ENCODE data around the gene NRXN3. TPM values are rescaled to one million over a fixed set of nuclear protein-coding genes. Genes with fewer than 3 reads are reported as not detected.
A peak's percentile ranks its signal among the peaks of the same experiment; 100 is the strongest.

NRXN3 gene
- total and polyA plus RNA-seq, 2 experiments from 2014 or later = 1.0 to 1.8 TPM

DNA sequence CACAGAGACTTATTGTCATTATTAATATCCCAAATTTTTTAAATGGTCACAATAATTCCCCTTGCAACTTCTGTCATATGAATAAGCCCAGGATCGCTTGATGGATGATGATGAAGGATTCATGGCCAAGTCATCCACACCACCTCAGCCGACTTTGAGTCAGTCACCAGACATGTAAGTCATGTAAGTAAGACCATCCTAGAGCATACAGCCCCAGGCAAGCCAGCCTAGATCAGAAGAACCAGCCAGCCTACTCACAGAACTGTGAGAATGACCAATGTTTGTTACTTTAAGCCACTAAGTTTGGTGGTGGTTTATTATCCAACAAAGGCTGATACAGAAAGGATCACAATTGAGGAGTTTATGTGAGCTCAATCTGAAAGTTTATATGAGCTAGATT lies 341.8 kb downstream of the NRXN3 start (continued):
- TF ChIP-seq, protein P1, sequence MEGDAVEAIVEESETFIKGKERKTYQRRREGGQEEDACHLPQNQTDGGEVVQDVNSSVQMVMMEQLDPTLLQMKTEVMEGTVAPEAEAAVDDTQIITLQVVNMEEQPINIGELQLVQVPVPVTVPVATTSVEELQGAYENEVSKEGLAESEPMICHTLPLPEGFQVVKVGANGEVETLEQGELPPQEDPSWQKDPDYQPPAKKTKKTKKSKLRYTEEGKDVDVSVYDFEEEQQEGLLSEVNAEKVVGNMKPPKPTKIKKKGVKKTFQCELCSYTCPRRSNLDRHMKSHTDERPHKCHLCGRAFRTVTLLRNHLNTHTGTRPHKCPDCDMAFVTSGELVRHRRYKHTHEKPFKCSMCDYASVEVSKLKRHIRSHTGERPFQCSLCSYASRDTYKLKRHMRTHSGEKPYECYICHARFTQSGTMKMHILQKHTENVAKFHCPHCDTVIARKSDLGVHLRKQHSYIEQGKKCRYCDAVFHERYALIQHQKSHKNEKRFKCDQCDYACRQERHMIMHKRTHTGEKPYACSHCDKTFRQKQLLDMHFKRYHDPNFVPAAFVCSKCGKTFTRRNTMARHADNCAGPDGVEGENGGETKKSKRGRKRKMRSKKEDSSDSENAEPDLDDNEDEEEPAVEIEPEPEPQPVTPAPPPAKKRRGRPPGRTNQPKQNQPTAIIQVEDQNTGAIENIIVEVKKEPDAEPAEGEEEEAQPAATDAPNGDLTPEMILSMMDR (conservative IDR thresholded peaks at IDR 0.05; ENCODE audit: low read depth in 2 of 2) = no peak
- no peak for TF ChIP-seq STAT1 (IDR thresholded peaks at IDR 0.05; ENCODE audit: unreplicated experiment)
- TF ChIP-seq ZNF331 (CRISPR knock-in tag; IDR thresholded peaks at IDR 0.05; ENCODE audit: low read depth) = no peak

DNA sequence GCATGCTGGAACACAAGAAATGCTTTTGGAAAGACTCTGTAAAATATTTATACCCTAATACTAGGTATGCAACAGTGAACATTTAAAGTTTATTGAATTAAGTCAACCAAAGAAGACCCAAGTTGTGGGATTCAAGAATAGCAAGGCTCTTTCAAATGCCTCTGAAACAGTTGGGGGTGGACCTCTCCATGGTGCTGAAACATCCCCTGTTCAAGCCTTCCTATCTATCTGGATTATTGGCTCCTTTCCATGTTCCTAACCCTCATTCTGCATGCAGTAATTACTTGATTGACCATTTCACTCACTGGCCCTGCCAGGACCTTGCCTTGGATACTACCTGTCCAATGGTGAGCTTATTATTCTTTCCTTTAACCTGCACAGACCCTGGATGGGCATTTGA lies 349.7 kb downstream of the NRXN3 start:
- Histone ChIP-seq H2AFZ (no peak overlapping the region), H3K27ac (ENCODE audit: low read depth) (no peak overlapping the region), H3F3A (replicated peaks; ENCODE audit: low read depth) (no peaks in the 10 kb centered on the region), H3K9me2 (ENCODE audit: insufficient read depth) (no peaks in the 10 kb centered on the region), H3K4me3 (no peak overlapping the region), H3K79me2 (replicated peaks; ENCODE audit: insufficient read depth) (no peaks in the 10 kb centered on the region), H3K4me1 (ENCODE audit: insufficient read depth) (peaks cover 4% of the 10 kb centered on the region; the same call in 1 of the 2 replicates), H3K4me2 (no peak overlapping the region), H3K27me3 (ENCODE audit: insufficient read depth) (no peaks in the 10 kb centered on the region), H4K20me1 (replicated peaks; ENCODE audit: insufficient read depth) (no peaks in the 10 kb centered on the region), H3K36me3 (ENCODE audit: insufficient read depth) (no peaks in the 10 kb centered on the region)
- Mint-ChIP-seq H3K4me3 (no peak overlapping the region), H3K4me1 (peaks cover 15% of the 10 kb centered on the region), H3K36me3 (ENCODE audit: low read depth) (no peaks in the 10 kb centered on the region), H3K27ac (no peak overlapping the region), H3K27me3 (ENCODE audit: insufficient read depth, low read depth, poor library complexity) (no peaks in the 10 kb centered on the region), H3K9me3 (no peaks in the 10 kb centered on the region)
- no peak for TF ChIP-seq NANOG (IDR thresholded peaks at IDR 0.05; ENCODE audit: borderline replicate concordance)
- no peak for TF ChIP-seq STAT1 (IDR thresholded peaks at IDR 0.05; ENCODE audit: unreplicated experiment)
- TF ChIP-seq, protein P2, sequence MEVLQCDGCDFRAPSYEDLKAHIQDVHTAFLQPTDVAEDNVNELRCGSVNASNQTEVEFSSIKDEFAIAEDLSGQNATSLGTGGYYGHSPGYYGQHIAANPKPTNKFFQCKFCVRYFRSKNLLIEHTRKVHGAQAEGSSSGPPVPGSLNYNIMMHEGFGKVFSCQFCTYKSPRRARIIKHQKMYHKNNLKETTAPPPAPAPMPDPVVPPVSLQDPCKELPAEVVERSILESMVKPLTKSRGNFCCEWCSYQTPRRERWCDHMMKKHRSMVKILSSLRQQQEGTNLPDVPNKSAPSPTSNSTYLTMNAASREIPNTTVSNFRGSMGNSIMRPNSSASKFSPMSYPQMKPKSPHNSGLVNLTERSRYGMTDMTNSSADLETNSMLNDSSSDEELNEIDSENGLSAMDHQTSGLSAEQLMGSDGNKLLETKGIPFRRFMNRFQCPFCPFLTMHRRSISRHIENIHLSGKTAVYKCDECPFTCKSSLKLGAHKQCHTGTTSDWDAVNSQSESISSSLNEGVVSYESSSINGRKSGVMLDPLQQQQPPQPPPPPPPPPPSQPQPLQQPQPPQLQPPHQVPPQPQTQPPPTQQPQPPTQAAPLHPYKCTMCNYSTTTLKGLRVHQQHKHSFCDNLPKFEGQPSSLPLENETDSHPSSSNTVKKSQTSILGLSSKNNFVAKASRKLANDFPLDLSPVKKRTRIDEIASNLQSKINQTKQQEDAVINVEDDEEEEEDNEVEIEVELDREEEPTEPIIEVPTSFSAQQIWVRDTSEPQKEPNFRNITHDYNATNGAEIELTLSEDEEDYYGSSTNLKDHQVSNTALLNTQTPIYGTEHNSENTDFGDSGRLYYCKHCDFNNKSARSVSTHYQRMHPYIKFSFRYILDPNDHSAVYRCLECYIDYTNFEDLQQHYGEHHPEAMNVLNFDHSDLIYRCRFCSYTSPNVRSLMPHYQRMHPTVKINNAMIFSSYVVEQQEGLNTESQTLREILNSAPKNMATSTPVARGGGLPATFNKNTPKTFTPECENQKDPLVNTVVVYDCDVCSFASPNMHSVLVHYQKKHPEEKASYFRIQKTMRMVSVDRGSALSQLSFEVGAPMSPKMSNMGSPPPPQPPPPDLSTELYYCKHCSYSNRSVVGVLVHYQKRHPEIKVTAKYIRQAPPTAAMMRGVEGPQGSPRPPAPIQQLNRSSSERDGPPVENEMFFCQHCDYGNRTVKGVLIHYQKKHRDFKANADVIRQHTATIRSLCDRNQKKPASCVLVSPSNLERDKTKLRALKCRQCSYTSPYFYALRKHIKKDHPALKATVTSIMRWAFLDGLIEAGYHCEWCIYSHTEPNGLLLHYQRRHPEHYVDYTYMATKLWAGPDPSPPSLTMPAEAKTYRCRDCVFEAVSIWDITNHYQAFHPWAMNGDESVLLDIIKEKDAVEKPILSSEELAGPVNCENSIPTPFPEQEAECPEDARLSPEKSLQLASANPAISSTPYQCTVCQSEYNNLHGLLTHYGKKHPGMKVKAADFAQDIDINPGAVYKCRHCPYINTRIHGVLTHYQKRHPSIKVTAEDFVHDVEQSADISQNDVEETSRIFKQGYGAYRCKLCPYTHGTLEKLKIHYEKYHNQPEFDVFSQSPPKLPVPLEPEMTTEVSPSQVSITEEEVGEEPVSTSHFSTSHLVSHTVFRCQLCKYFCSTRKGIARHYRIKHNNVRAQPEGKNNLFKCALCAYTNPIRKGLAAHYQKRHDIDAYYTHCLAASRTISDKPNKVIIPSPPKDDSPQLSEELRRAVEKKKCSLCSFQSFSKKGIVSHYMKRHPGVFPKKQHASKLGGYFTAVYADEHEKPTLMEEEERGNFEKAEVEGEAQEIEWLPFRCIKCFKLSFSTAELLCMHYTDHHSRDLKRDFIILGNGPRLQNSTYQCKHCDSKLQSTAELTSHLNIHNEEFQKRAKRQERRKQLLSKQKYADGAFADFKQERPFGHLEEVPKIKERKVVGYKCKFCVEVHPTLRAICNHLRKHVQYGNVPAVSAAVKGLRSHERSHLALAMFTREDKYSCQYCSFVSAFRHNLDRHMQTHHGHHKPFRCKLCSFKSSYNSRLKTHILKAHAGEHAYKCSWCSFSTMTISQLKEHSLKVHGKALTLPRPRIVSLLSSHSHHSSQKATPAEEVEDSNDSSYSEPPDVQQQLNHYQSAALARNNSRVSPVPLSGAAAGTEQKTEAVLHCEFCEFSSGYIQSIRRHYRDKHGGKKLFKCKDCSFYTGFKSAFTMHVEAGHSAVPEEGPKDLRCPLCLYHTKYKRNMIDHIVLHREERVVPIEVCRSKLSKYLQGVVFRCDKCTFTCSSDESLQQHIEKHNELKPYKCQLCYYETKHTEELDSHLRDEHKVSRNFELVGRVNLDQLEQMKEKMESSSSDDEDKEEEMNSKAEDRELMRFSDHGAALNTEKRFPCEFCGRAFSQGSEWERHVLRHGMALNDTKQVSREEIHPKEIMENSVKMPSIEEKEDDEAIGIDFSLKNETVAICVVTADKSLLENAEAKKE (CRISPR knock-in tag; IDR thresholded peaks at IDR 0.05) = peak; percentile 52; the same call in 1 of the 2 replicates
- TF ChIP-seq EZH2 (IDR thresholded peaks at IDR 0.05; ENCODE audit: low read depth, unreplicated experiment) = no peak
- no peak for TF ChIP-seq JUNB (IDR thresholded peaks at IDR 0.05; ENCODE audit: unreplicated experiment)
- no peak for TF ChIP-seq ZNF114 (CRISPR knock-in tag; IDR thresholded peaks at IDR 0.05)
- no peak for TF ChIP-seq EZH2phosphoT487 (IDR thresholded peaks at IDR 0.05; ENCODE audit: unreplicated experiment)
- TF ChIP-seq REST (IDR thresholded peaks at IDR 0.05; ENCODE audit: unreplicated experiment) = peak; percentile 84
- no peak for TF ChIP-seq CREB1 (CRISPR knock-in tag; IDR thresholded peaks at IDR 0.05; ENCODE audit: low read depth)
- no peak for TF ChIP-seq ETS1 (IDR thresholded peaks at IDR 0.05)
- no peak for TF ChIP-seq ZNF331 (CRISPR knock-in tag; IDR thresholded peaks at IDR 0.05; ENCODE audit: low read depth)
- ATAC-seq = peak; percentile 55; the same call in 2 of the 3 replicates
- peak; percentile 73 for DNase-seq (ENCODE audit: low spot score)

All from GM23338 (cell line).